Measurements from ENCODE around the gene TIMM9. TPM values are rescaled to one million over a fixed set of nuclear protein-coding genes. Genes with fewer than 3 reads are reported as not detected.
"Not testable (repeated sequence)": the region's sequence is repeated elsewhere in the genome, so short reads cannot be mapped to it uniquely, and the experiment has no call there.

The TIMM9 gene
- total RNA-seq, 4 donors from 2014 or later = 44.9 to 61.7 (median 57.6) TPM

- peaks cover 72% of the 10 kb centered on the region for H3K36me3 ChIP-seq
- DNase-seq (ENCODE audit: low spot score in 2 of 2) = no peak
- no peaks in the 10 kb centered on the region for H3K9me3 ChIP-seq
- 93% methylated on average over 5 of the region's 5 CpGs for whole genome bisulfite sequencing
- H3K4me1 ChIP-seq = no peaks in the 10 kb centered on the region
- H3K4me3 ChIP-seq = no peak overlapping the region
- no peak overlapping the region for H3K27ac ChIP-seq
- no peaks in the 10 kb centered on the region for H3K27me3 ChIP-seq
- TF ChIP-seq EP300 (IDR thresholded peaks at IDR 0.05) = no peak
These were observed 17.3 kb upstream of the TIMM9 start for GRCh38 chr14:58444627-58445026.

GRCh38 chr14:58439476-58439875 lies 12.1 kb upstream of the TIMM9 start:
- H3K9me3 ChIP-seq = no peaks in the 10 kb centered on the region
- no peak for DNase-seq (ENCODE audit: low spot score in 2 of 2)
- H3K27ac ChIP-seq = no peak overlapping the region
- H3K4me3 ChIP-seq = no peak overlapping the region
- TF ChIP-seq POLR2A (IDR thresholded peaks at IDR 0.05) = no peak
- TF ChIP-seq EP300 (IDR thresholded peaks at IDR 0.05) = no peak
- TF ChIP-seq, protein P1, sequence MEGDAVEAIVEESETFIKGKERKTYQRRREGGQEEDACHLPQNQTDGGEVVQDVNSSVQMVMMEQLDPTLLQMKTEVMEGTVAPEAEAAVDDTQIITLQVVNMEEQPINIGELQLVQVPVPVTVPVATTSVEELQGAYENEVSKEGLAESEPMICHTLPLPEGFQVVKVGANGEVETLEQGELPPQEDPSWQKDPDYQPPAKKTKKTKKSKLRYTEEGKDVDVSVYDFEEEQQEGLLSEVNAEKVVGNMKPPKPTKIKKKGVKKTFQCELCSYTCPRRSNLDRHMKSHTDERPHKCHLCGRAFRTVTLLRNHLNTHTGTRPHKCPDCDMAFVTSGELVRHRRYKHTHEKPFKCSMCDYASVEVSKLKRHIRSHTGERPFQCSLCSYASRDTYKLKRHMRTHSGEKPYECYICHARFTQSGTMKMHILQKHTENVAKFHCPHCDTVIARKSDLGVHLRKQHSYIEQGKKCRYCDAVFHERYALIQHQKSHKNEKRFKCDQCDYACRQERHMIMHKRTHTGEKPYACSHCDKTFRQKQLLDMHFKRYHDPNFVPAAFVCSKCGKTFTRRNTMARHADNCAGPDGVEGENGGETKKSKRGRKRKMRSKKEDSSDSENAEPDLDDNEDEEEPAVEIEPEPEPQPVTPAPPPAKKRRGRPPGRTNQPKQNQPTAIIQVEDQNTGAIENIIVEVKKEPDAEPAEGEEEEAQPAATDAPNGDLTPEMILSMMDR (IDR thresholded peaks at IDR 0.05) = no peak
- TF ChIP-seq POLR2AphosphoS5 (IDR thresholded peaks at IDR 0.05) = no peak
- H3K4me1 ChIP-seq = no peaks in the 10 kb centered on the region
- peaks cover 55% of the 10 kb centered on the region for H3K36me3 ChIP-seq
- 76% methylated on average over 5 of the region's 5 CpGs for WGBS
- H3K27me3 ChIP-seq = no peaks in the 10 kb centered on the region

DNA sequence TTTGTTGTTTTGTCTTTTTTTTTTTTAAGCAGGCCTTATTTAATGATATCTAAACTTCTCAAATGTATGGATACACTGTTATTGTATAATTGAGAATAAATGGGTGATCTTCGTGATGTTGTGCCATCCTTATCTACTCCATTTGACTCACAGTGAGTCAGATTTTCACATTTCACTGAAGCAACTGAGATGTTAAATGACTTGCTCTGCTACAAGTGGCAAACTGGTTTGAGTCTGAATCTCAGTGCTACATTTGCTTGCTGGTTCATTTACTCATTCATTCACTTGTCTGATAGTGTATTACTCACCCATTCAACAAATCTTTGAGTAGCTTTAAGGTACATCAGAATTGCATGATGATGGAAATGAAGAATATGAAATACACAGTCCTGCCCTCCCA lies 2.8 kb upstream of the TIMM9 start:
- Histone ChIP-seq H3K4me3 (no peak overlapping the region), H3K27me3 (no peaks in the 10 kb centered on the region), H3K27ac (no peak overlapping the region), H3K36me3 (peaks cover 26% of the 10 kb centered on the region), H3K4me1 (peaks cover 21% of the 10 kb centered on the region), H3K9me3 (no peaks in the 10 kb centered on the region)
- DNase-seq (ENCODE audit: low spot score in 2 of 2) = no peak
- WGBS = 70% methylated on average over 1 of the region's 1 CpG
- TF ChIP-seq EP300 (IDR thresholded peaks at IDR 0.05) (no peak), POLR2A (IDR thresholded peaks at IDR 0.05) (no peak), POLR2AphosphoS5 (IDR thresholded peaks at IDR 0.05) (no peak)
- TF ChIP-seq, protein P1 (IDR thresholded peaks at IDR 0.05) = no peak

DNA sequence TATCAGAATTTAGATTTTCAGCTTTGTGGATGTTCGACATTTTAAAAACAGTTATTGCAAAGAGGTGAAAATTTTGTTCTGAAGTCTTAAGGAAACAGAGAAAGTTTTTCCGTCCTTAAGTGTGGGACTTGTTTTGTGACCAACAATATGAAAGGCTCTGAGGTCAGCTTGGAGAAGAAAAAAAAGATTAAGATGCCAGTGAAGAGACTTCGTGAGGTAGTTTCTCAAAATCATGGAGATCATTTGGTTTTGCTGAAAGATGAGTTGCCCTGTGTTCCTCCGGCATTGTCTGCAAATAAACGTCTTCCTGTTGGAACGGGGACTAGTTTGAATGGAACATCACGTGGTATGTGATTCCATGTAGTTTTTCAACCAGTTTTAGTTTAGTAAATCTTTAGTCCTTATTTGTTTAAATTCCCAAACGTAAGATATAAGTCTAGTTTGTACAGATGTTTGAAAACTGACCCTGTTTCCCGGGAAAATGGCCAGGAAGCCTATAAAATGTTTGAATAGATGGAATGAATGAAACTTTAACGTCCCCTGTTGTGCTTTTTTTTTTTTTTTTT lies 870 bp upstream of the TIMM9 start:
- peaks cover 16% of the 10 kb centered on the region for H3K36me3 ChIP-seq
- under 1% methylated on average over 10 of the region's 10 CpGs for WGBS
- peak overlapping the region; percentile 91 for H3K27ac ChIP-seq
- H3K9me3 ChIP-seq = no peaks in the 10 kb centered on the region
- H3K4me3 ChIP-seq = peak overlapping the region; percentile 93
- peaks cover 23% of the 10 kb centered on the region for H3K4me1 ChIP-seq
- no peak for TF ChIP-seq POLR2AphosphoS5 (IDR thresholded peaks at IDR 0.05)
- no peak for TF ChIP-seq EP300 (IDR thresholded peaks at IDR 0.05)
- TF ChIP-seq, protein P1 (IDR thresholded peaks at IDR 0.05) = no peak
- no peak for TF ChIP-seq POLR2A (IDR thresholded peaks at IDR 0.05)
- DNase-seq (ENCODE audit: low spot score in 2 of 2) = no peak
- H3K27me3 ChIP-seq = no peaks in the 10 kb centered on the region

DNA sequence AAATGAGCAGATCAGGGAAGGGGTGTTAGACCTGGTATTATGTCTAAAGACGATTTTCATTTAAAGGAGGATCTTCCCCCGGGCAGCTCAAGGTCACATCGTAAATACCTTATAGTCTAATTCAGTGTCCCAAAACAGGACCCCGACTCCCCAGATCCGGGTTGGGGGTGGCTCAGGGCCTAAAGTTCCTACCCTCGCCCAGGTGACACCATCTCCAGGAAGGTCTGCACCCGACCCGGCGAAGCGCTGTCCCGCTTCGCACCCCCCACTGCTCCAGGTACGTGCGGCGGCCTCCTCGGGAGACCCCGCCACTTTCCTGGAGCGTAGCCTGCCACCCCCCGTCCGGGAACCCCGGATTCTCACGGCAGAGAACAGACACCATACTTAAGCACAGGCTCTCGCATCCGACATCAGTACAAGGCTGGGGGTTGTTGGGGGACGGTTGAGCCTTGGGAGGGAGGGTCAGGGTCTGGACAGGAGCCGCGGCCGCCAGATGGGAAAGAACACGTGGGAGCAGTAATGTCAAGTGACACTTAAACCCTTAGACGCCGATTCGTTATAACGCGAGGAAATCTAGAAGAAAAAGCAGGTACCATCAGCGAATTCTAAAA lies 556 bp downstream of the TIMM9 start:
- WGBS = 0% methylated on average over 30 of the region's 35 CpGs
- Histone ChIP-seq H3K4me3 (peak overlapping the region; percentile 93), H3K27ac (peak overlapping the region; percentile 91), H3K27me3 (no peaks in the 10 kb centered on the region), H3K36me3 (peaks cover 13% of the 10 kb centered on the region), H3K9me3 (no peaks in the 10 kb centered on the region), H3K4me1 (peaks cover 23% of the 10 kb centered on the region)
- no peak for TF ChIP-seq EP300 (IDR thresholded peaks at IDR 0.05)
- no peak for TF ChIP-seq POLR2AphosphoS5 (IDR thresholded peaks at IDR 0.05)
- TF ChIP-seq POLR2A (IDR thresholded peaks at IDR 0.05) = no peak
- TF ChIP-seq, protein P1 (IDR thresholded peaks at IDR 0.05) = no peak
- DNase-seq (ENCODE audit: low spot score in 2 of 2) = peak in 1 of 2 donors; percentile 78

GRCh38 chr14:58416934-58417333 lies 10.4 kb downstream of the TIMM9 start:
- peaks cover 62% of the 10 kb centered on the region for H3K36me3 ChIP-seq
- not testable (repeated sequence) for H3K4me3 ChIP-seq; H3K4me1 ChIP-seq; H3K9me3 ChIP-seq; H3K27me3 ChIP-seq; H3K27ac ChIP-seq; DNase-seq (ENCODE audit: low spot score in 2 of 2)
- WGBS = 89% methylated on average over 1 of the region's 1 CpG

Data from suprapubic skin (tissue), 4 donors.